GM18907 (cell line): ENCODE results near the gene RLIM.

Experiments used
- ATAC-seq: cut with Tn5 transposase; IDR thresholded peaks from one replicate; pipeline ENCODE4 v1.9.1; 2021; ENCODE audit warnings: mild to moderate bottlenecking, moderate library complexity; ENCODE audit not compliant: unreplicated experiment

Gene RLIM

DNA sequence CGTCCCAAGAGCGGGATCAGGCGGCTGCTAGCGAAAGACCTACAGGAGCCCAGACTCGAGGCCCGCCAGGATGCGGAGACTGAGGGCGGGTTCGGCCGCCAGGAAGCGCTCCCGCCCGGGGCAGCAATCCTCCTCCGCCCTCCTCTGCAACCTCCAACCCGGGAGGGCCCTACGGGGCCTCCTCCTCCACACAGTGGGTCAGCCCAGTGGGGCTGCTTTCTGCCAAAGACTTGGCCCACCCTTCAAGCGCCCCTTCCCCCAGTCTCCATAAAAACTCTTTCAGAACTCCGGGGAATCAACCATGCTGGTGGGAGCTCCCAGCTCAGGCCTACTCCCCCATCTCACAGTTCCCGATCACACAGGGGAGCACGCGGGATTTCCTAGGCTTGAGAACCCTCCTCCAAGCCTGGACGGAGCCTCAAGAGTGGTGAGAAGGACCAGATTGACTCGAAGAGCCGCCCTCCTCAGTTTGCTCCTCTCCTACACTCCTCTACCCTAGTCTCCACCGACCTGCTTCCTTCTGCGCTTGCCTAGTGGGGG is 77.5 kb downstream of the RLIM start:
- ATAC-seq, result peak; percentile 26

DNA sequence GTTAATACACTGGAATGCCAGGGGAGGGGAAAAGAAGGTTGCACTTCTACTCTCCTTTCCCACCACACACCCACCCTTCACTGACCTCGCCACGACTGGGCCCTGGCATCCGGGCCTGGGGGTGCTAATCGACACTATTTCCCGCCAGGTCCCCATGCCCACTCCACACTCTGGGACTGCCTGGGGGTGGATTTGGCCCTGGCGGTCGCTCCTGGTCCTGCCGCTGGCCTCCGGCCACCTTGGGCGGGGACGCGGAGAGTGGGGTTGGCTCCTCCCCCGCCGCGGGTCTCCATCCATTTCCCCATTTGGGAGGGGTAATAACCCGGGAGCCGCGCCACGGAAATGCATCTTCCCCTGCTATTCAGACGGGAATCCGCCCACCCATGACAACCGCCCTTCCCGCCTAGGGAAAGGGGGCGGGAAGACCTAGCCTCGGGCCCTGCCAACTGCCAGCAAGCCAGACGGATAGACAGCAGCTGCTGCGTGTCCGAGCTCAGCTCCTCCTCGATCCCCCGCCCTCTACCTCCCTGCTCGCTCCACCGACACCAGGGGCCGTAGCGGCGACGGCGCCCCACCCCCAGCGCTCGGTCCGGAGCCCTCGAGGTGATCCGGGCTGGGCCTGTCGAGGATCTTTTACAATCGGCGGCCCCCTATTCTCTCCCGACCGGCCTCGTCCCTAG is 78.1 kb downstream of the RLIM start:
- peak; percentile 75 for ATAC-seq

DNA sequence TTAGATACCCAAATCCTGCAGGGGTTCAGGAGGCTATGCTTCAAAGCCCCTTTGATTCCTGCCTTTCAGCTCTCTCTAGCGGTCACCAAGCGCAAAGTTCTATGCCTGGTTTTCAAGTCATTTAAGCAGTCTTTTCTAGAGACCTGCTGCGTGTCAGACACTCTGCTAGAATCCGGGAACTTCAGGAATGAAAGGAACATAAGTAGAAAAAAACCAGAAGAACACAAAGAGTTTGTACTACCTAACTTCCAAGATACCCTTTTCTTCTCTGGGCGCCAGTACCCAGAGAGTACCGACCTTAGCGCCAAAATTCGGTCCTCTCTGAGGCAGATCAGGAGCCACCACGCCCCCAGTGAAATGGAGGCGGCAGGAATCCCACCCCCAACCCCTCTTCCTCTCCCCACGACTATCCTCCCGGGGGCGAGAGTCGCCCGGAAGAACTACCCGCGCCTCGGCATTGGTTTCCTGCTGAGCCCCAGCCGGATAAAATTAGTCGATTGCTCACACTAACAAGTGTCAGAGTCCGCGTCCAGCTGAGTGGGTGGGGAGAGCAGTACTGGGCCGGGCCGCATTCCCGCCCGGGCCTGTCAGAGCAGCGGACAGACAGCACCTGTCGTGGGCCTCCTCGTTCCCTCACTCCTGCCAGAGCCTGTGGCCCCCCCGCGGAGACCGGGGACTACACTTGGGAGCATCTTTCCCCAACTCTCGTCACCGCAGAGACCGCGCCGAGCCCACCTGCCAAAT is 78.8 kb downstream of the RLIM start:
- ATAC-seq, result peak; percentile 40
